Spleen (tissue), 7 donors: ENCODE data around the gene MCHR2.

Source experiments
- CTCF ChIP-seq, 11 experiments: fragments of 200-600 bp in 7 of 11; fragments of 450-650 bp in 4 of 11; sonication (generic) in 4 of 11; IDR thresholded peaks in 8 of 11; conservative IDR thresholded peaks in 3 of 11; 1 replicate in 7 of 11; 2 replicates in 4 of 11; pipeline versions ENCODE4 v1.4.0 to v1.8.0; 2016 to 2021; ENCODE audit warnings: antibody characterized with exemption in 11 of 11, inconsistent platforms in 4 of 11, mild to moderate bottlenecking in 1 of 11
- POLR2A ChIP-seq, 3 donors: fragments of 450-650 bp; IDR thresholded peaks; one replicate each; pipeline ENCODE4 v1.5.1; 2017; ENCODE audit warnings: antibody characterized with exemption in 3 of 3, mild to moderate bottlenecking in 1 of 3
- donor health status: DM: no; HTN: no; CAD: no; lungs with moderate emphysema.
- donor health status: DM: no; HTN: no; CAD: no.
- donor health status: DM: no; HTN: no; CAD: no.

DNA sequence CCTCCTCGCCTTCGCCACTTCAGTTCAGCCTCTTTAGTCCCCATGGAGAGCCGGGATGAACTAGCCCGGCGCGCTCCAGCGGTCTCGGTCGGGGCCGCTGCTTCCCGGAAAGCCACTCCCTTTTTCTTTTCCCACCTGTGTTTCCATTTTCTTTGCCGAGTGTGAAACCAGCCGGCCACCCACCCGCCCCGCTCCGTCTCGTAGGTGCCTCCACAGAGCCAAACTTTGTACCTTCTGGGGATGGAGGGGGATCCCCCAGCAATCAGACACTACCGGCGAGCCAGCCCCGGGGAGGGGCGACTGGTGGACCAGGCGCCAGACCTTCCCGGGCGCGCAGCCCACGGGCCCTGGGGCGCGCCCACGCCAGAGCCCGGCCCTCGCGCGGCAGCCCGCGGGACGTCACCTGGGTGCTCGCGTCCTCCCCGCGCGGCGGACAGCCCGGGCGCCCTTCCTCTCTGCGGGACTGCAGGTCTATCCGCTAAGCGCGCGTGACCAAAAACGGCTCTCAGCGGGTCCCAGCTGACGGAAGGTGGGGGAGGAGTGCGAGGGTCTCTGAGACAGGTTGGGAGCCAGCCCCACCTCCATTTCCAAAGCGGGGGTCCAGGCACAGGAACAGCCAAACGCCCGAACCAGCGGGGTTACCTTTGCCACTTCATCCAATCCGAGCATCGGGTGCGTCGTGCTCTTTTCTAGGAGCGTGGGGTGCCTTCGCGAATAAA, at the start of gene MCHR2:
- TF ChIP-seq CTCF (IDR thresholded peaks at IDR 0.05 in 8 of 11, conservative IDR thresholded peaks at IDR 0.05 in 3 of 11) (no peak), POLR2A (IDR thresholded peaks at IDR 0.05) (no peak)
